SW 1271 (cell line): ENCODE results near the gene APCDD1L.
A peak's percentile ranks its signal among the peaks of the same experiment; 100 is the strongest.
"Not testable (repeated sequence)": the region's sequence is repeated elsewhere in the genome, so short reads cannot be mapped to it uniquely, and the experiment has no call there.

Source experiments
- DNase-seq, 2 experiments: peaks; one replicate each; lab custom pipeline; 2025; lab: John Stamatoyannopoulos, UW

Gene APCDD1L

DNA sequence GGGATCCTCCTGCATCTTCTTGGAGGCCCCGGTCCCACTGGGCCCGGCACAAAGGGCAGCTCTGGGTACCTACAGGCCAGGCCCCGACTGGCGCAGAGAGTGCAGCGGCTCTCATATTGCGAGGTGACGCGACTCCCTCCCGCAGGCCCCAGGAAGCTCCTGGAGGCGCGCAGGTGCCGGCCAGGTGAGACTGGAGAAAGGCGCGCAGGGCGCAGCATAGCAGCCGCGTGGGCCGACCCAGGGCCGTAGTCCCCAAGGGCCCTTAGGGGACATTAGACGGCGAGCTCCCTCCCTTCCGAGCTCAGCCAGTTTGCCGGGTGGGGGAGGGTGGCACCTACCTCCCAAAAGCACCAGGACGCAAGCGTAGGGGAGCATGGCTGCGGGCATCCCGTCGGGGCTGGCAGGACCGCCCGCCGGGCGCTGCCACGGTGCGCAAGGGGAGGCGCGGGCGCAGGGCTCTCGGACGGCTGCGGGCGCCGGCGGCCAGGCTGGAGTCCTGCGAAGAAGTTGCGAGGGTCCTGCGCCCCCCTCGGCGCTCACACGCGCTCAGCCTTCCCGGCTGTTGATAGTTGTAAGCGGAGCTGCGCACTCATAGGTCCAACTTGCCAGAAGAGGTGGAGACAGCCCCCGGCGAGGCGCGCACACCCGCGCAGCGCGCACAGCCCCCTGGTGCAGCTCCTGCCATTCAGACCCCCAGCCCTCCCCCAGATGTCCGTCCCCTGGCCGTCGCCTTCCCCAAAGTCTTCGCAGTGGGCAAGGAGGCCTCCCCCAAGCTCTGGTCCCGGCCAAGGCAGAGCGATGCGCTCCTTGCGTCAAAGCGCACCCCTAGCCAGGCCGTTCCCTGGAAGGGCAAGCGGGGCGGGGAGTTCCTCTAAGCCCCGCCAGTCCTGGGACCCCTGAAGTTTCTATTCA is 622 bp downstream of the APCDD1L start:
- no peak for DNase-seq

DNA sequence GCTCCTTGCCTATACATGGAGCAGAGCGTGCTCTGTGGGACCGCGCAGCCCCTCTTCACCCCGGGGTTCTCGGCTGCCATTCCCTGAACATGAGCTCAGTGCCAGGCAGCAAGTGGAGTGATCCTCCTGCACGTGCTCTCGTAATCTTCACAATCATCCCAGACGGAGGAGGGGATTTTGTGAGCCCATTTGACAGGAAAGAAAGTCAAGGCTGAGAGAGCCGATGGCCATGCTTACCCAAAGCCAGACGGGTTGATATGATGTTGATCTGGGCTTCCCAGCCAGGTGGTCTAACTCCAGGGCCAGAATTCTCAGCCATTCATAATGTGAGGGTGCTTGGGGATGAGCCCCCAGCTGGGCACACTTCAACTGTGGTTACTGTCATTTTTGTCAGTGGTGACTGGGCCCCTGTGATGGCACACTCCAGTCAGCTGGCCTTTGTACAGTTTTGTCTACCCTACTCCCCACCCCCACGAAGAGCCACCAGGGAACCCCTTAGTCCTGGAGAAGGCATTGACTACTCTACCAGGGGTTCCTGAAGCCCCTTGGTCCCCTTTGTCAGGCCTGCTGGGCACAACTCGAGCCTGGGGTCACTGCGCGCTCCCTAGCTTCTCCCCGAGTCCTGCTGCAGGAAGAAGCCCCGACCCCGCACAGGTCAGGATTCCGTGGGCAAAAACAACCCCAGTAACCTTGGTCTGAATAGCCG is 1.5 kb downstream of the APCDD1L start:
- no peak for DNase-seq

DNA sequence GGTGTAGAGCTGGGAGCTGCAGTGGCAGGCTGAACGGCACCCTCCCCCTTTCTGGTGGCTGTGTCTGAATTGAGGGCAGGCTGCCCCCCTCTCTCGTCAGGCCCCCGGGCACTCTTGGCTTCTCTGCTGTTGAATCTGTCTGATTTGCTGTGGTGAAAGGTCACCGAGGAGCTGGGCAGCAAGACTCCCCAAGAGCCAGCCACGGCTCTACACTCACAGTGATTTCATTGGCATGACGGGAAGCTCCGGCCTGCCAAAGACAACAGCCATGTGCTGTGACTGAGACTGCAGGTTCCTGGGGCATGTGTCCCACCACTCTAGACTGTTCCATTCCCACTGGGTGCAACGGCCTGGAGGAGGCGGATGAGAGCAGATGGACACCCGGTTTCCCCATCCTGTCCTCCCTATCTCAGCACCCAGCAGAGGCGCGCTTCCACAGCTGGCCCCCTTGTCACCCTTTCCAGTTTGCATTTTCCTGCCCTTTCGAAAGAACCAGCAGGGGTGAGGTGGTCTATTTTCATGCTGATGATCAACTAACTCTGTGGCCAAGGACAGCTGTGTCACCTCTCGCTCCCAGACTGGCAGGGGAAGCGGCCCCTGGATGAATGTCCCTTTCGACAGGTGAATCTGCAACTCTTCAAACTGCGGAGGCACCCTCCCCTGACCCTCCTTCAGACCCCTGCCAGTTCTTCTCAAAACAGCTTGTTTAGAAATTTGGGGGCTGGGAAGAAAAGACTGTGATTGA is 2.2 kb downstream of the APCDD1L start:
- DNase-seq, result no peak

DNA sequence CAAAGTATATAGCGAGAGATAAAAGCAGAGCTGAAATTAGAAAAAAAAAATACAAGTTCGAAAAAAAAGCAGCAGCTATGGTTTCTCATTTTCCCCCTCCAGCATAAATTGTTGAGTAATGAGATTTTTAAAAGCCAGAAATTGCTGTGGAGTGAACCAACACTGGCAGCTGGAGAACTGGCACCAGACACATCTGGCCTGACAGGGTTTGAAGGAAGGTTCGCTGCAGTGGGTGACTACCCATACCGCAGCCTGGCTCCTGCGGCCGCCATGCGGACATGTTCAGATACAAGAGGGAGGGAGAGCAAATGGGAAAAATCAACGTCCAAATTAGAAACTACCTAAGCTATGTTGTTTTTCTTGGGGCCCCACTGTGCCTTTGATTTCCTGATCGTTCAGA is 3.3 kb downstream of the APCDD1L start:
- no peak for DNase-seq

DNA sequence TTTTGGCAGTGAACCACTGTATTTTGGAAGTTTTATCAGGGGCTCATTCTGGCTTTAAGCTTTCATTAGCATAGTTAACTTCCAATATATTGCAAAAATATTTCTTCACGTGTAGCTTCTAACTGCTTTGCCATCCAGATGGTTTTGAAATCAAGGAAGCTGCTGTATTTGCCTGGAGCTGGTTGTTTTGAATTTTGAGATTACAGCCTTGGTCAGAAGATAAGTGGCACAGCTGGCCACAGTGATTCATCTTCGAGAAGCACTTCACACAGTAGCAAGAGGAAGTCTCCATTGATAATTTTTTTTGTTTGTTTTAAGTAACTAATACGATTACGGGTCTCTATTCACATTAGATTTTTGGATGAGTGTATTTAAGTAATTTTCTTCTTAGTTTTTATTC is 3.8 kb downstream of the APCDD1L start:
- peak in 1 of 2 experiments; percentile 17 for DNase-seq

DNA sequence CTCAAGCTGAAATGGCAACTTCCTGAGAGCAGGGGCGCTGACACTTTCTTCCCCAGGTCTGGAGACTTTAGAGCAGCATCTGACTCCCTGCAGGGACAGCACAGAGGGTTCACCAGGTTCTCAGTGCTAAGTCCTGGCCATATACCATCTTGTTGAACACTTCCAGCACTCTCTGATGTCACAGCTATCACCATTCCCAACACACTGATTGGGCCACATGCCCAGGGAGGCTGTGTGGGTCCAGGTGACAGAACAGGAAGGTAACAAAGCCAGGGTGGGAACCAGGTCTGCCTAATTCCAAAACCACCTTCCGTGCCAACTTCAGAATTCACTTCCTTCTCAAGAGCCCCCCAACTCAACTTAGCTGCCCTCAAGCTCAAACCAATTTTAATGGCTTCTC is 4.3 kb downstream of the APCDD1L start:
- no peak for DNase-seq

DNA sequence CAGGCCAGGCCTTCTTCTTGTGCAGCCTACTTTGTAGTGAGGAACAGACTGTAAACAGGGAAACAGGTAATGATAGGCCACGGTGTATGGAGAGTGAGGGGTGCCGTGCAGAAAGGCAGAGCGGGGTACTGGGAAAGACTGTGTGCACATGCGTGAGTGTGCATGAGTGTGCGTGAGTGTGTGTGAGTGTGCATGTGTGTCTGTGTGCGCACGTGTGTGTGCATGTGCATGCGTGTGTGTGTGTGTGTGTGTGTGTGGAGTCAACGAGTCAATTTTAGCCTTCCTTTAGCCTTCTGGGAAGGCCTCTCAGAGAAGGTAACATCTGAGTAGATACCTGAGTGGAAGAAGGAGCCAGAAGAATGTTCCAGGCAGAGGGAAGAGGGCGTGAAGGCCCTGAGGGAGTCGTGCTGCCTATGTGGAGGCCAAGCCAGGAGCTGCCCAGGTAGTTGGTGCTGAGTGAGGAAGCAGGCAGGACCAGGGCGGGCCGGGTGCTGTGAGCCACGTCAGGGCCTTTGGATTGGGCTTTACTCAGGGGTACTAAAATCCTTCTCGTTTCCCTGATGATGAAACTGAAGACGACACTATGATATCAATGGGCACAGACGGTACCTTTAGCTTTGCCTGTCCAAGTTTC is 6.3 kb downstream of the APCDD1L start:
- DNase-seq, result no peak

DNA sequence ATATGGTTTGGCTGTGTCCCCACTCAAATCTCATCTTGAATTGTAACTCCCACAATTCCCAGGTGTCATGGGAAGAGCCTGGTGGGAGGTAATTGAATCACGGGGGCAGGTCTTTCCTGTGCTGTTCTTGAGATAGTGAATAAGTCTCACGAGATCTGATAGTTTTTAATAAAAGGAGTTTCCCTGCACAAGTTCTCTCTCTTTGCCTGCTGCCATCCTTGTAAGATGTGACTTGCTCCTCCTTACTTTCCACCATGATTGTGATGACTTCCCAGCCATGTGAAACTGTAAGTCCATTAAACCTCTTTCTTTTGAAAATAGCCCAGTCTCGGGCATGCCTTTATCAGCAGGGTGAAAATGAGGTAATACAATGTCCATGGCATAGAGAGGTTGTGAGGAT is 8.2 kb downstream of the APCDD1L start:
- not testable (repeated sequence) for DNase-seq

DNA sequence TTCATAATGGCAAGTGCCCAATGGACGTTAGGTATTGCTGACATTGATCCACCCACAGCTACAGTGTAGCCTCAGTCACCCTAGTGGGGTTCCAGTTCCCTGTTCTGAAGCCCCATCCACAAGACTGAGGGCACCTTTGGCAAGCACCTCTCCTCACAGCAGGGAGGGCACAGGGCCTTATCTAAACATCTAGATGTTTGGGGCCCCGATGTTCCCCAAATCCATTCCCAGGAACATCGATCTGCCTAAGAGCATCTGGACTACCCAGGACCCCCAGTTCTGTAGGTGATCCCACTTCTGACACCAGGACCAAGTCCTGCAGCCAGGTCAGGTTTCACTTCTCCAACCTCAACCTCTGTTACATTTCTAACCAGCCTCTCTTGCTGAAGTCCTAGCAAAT is 10.6 kb downstream of the APCDD1L start:
- no peak for DNase-seq

DNA sequence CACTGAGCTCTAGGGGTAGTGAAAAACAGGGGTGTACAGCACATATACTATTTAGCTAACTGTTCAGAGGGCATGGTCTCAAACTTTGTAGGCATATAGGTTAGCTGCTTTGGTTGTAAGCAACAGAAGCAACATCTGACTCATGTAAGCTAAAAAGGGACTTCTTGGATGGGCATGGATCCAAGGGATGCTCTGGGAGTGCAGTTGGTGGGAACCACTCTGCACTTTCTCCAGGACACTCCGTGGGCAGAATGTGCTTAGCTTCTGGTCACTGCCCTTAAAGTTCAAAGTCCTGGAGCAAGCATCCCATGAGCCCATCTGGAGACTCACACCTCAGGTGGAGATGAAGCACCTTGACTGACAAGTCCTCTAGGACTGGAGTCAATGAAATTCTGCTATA is 11.5 kb downstream of the APCDD1L start:
- no peak for DNase-seq

DNA sequence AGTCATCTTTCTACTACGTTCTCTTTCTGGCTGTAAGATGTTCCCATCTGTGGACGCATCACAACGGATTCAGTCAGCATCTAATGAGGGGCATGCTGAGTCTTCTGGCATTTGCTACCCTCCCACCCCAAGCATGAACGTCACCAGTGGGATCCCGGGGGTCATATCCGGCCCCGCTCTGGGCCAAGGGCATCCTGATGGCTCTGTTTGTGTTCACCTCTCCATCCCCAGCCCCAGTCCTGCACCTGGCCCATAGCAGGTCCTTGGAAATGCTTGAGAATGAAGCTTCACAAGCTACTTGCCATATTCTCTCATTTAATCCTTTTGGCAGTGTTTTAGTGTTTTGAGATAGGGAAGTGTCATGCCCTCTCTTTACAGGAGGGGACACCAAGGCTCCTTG is 14.9 kb downstream of the APCDD1L start:
- no peak for DNase-seq

DNA sequence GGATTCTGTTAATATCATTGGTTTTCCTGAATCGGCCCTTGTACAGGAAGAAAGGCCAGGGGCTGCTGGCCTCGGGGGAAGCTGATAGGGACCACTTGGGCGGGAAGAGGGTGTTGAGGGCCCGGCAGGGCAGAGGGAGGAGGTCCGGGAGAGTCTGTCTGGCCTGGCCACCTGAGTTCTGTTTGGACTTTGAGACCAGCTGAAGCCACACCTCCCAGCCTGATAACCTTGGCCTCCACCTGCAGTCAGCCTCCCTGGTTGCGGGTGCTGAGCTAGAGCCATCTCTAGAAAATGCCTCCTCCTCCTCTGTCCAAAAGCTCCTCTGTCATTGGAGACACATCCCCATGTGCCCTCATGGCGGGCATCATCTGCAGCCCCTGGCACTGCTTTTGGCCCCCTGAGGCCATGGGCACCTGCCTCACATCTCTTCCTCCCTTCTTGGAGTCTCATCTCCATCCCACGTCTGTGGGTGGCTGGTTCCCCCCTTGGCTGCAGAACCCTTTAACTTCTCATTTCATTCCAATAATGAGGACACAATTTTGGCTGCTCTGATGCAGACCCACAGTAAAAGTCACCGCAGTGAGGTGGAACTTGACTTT is 16.6 kb downstream of the APCDD1L start:
- no peak for DNase-seq

DNA sequence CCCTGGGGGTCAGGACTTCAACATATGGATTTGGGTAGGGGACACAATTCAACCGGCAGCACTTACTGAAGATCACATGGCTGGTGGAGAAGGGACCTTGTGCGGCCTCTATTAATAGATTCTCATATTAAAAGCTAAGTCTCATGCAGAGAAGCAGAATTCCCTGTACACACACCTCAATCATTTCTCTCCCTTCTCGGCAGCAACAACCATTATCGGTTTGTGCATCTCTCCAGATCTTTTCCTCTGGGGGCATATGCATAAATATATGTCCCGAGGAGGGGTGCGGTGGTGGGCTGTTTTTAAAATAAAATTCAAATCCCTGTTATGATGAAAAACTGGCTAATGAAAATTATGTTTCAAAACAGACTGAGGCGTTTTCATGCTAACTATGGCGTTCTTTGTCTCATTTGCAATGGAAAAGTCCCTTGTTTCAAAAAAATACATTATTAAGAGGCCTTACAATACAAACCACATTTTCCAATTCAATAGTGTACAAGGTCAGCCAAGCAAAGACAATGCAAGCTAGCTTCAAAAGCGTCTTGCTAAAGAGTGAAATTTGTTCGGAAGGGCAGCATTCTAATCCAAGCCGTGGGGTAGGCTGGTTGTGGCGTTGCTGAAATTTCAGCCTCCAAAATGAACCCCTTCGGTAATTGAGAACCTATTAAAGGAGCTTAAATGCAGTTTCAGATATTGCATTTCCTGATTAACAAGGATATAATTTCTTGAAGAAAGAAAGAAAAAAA is 17.3 kb downstream of the APCDD1L start:
- no peak for DNase-seq

DNA sequence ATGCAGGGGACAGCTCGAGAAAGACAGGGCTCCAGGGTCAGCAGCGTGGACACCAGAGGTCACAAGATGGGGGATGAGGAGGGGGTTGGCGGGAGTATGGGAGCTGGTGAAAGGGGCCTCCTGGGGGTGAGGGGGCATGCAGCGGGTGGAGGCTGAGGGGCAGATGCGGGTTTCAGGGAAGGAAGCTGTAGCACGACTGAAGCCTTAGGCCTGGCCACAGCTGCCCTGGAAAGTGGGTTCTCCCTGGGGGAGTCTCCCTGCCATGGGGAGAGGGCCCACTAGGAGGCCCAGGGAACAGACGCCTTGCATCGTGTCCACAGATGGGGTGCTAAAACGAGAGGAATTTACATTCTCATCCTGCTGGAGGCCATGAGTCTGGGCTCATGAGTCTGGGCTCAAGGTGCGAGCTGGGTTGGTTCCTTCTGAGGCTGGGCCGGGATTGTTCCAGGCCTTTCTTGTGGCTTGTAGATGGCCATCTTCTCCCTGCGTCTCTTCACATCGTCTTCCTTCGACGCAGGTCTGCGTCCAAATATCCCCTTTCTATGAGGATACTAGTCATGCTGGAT is 18.0 kb downstream of the APCDD1L start:
- no peak for DNase-seq

DNA sequence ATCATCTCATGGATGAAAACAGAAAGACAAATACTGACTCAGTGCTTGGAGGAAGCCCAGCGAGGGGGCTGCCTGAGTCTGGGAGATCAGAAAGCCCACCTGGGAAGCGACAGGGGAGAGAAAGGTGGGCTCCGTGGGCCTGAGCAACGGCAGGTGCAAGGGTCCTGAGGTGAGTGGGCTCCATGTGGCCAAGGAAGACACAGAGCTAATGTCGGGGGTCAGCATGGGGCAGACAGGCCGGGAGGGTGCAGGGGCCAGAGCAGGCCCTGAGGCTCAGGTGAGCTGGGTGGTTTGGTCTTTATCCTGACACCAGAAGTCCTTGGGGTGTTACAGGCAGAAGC is 18.8 kb downstream of the APCDD1L start:
- DNase-seq, result no peak

DNA sequence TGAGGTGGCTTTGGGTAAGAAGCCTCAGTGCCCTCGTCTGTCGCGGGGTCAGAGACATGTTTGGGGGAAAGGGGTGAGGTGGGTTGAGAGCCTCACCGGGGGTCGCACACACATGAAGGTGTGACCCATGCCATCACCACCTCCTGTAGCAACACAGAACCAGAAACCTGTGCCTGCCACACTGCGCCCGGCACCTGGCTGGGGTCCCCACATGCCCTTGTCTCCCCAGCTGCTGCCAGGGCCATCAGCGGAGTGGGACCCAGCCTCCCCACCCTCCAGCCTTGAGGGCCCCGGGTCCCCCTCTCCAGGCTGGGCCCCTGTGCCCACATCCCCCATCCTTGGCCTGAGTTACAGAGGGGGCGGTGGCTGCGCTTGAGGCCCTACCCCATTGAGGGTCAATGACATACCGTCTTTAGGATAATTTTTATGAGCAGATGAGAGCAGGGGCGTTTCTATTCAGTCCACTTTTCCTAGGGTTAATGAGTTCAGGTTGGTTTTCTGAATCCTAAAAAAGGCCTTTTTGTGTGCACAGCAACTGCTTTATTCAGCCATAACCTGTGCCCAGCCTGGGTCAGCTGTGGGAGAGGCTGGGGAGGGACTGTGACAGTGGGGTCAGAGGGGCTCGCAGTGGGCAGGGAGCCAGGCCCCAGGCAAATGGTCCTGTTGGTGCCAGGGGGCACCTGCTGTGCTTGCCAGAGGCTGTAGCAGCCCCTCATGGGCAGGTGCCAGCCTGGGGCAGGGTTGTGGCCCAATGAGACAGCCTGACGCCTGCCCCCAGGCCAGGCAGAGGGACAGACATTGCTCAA is 19.4 kb downstream of the APCDD1L start:
- DNase-seq, result no peak

DNA sequence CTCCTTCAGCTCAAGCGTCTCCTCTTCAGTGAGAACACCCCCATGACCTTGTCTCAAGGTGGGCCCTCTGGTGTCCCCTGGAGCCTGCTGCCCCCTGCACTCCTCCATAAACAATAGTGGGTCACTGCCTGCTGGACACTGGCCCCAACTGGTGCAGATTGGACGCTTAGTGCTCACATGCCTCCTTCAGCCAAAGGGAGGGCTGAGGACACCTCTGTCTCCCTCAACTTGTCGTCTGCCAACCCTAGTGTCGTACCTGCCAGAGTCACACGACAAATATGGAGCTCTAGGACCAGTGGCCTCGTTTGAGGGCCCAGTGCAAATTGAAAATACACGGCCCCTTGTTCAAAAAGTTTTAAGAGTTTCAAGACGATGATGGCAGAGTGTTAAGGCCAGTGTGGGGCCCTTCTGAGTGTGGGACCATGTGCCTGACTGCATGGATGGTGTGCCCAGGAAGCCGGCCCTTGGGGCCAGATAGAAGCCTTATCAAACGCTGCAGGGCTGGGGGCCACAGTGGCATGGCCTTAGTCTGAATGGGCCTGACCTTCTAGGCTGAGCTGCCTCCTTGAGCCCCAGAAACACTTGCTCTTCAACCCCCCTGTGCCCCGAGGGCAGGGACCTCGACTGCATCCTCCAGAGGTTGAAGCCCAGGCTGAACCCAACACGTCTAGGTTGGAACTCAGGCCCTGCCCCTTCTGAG is 20.1 kb downstream of the APCDD1L start:
- DNase-seq, result no peak

DNA sequence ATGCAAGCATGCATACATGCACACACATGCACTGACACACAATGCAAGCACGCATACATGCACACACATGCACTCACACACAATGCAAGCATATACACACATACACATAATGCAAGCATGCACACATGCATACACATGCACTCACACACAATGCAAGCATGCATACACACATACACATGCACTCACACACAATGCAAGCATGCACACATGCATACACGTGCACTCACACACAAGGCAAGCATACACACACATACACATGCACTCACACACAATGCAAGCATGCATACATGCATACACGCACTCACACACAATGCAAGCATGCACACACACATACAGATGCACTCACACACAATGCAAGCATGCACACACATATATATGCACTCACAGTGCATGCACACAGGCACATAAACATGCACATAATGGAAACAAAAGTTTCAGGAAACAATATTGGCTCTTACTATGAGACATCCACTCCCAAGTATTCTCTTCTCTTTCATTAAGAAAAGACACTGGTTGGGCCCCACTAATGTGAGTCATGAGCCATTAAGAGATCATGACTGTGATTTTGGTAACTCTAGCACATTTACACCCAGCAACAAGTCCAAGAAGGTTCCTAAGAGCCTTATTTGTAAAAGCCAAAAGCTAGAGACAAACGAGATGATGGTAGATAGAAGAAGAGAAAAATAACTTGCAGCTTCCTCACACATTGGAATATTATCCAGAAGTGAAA is 22.2 kb downstream of the APCDD1L start:
- no peak for DNase-seq
